ENCODE results near the gene SEMA3B. TPM values are rescaled to one million over a fixed set of nuclear protein-coding genes. Genes with fewer than 3 reads are reported as not detected.

SEMA3B gene
- total RNA-seq, 1 experiment from 2014 or later: 6.4 TPM

- no peak overlapping the region for H2BK120ac ChIP-seq (ENCODE audit: low read depth, low read length, poor library complexity, severe bottlenecking)
- H3K27ac ChIP-seq (ENCODE audit: insufficient read length, low read depth, low read length): peak overlapping the region; percentile 21
- H3K4me1 ChIP-seq (ENCODE audit: insufficient read depth, low read length): no peaks in the 10 kb centered on the region
- H3K18ac ChIP-seq (ENCODE audit: insufficient read length, low read depth, low read length): no peak overlapping the region
- no peak overlapping the region for H3T11ph ChIP-seq (ENCODE audit: low read length)
- H3K27ac Mint-ChIP-seq: peak overlapping the region in 2 of 3 experiments; percentile 20 to 96; a peak in 2 of 7 replicates
- H3K23ac ChIP-seq (ENCODE audit: insufficient read length, low read depth, low read length): no peak overlapping the region
- peaks cover 25 to 27% of the 10 kb centered on the region in 2 experiments for H3K4me1 Mint-ChIP-seq
- H4K8ac ChIP-seq (replicated peaks; ENCODE audit: insufficient read length, low read depth, low read length): no peak overlapping the region
- peak overlapping the region; percentile 17 for H3K9ac ChIP-seq (ENCODE audit: extremely low read depth, insufficient read length, low read length)
- H3K4ac ChIP-seq (ENCODE audit: low read depth, low read length): no peak overlapping the region
- H3K9me3 ChIP-seq (ENCODE audit: control insufficient read depth, low read depth, low read length): no peaks in the 10 kb centered on the region
- H3K56ac ChIP-seq (ENCODE audit: insufficient read length, low read depth, low read length): no peak overlapping the region
- H3K36me3 Mint-ChIP-seq (ENCODE audit: insufficient read depth in 1 of 3, low read depth in 3 of 3): peaks cover 0 to 8% (median 1%) of the 10 kb centered on the region in 3 experiments; a peak in 1 of 7 replicates
- no peak overlapping the region for H2AK5ac ChIP-seq (ENCODE audit: insufficient read length, low read length)
- no peak overlapping the region for H2AFZ ChIP-seq (ENCODE audit: low read length)
- no peaks in the 10 kb centered on the region for H3K79me2 ChIP-seq (ENCODE audit: insufficient read depth, low read length)
- no peaks in the 10 kb centered on the region for H3K79me1 ChIP-seq (ENCODE audit: insufficient read depth, low read depth, low read length, poor library complexity, severe bottlenecking)
- no peak overlapping the region for H2BK12ac ChIP-seq (ENCODE audit: insufficient read length, low read depth, low read length)
- no peaks in the 10 kb centered on the region for H4K20me1 ChIP-seq (ENCODE audit: control insufficient read depth, insufficient read depth, insufficient read length)
- WGBS (ENCODE audit: extremely low coverage, insufficient read length, low lambda C conversion rate): no CpG with 5 or more reads among the region's 12 CpGs
- H3K9me3 Mint-ChIP-seq: peaks cover 0 to 2% of the 10 kb centered on the region in 2 experiments; a peak in 2 of 5 replicates
- H3K27me3 Mint-ChIP-seq (ENCODE audit: low read depth): no peaks in the 10 kb centered on the region
- H2BK5ac ChIP-seq (ENCODE audit: insufficient read length, low read length): no peak overlapping the region
- H3K4me2 ChIP-seq (ENCODE audit: insufficient read depth, insufficient read length, low read length): peak overlapping the region; percentile 45
- H2BK20ac ChIP-seq (ENCODE audit: low read depth, low read length, poor library complexity, severe bottlenecking): no peak overlapping the region
- peak overlapping the region; percentile 87 to 99 for H3K4me3 Mint-ChIP-seq
- no peak overlapping the region for H2BK15ac ChIP-seq (ENCODE audit: low read depth, low read length)
- H3K27me3 ChIP-seq (ENCODE audit: insufficient read depth, low read length): no peaks in the 10 kb centered on the region
- TF ChIP-seq CTCF (conservative IDR thresholded peaks at IDR 0.05): no peak
- no peak overlapping the region for H4K91ac ChIP-seq (ENCODE audit: insufficient read length, low read depth, low read length)
- H3K14ac ChIP-seq (ENCODE audit: insufficient read depth, low read length): no peak overlapping the region
- no peak overlapping the region for H4K5ac ChIP-seq (ENCODE audit: insufficient read length, low read depth, low read length)
- DNase-seq: no peak
- peaks cover 6% of the 10 kb centered on the region for H3K23me2 ChIP-seq (ENCODE audit: insufficient read length, low read depth, low read length, poor library complexity, severe bottlenecking)
These were observed 30.6 kb downstream of the SEMA3B start for GRCh38 chr3:50299638-50299928.
